GM21515 (cell line): ENCODE measurements around the gene ZPBP2.

ENCODE experiments used
- ATAC-seq: cut with Tn5 transposase; IDR thresholded peaks from one replicate; pipeline ENCODE4 v1.9.1; 2021; ENCODE audit not compliant: unreplicated experiment

The ZPBP2 gene

DNA sequence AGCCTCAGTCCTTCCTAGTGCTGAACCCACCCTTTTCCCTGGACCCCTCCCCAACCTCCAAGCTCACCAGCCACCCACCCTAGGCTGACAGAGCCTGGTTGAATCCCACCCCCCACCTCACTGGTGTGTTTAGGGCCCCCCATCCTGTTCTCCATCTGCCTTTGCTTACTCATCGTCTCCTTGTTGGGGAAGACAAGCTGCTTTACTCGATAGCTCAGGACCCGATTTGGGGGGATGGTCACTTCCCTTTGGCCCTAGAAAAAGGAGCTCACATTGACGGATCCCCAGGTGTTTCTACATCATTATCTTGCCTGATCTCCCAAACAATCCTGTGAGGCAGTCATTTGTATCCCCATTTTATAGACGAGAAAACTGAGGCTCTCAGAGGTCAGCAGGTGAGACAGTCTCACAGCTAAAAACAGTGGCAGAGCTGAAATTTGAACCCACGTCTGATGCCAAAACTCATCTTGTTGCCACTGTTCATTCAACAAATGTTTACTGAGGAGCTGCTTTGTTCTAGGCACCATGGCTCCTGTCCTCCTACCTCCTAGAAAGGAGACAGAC is 40.9 kb downstream of the ZPBP2 start:
- ATAC-seq, result no peak

DNA sequence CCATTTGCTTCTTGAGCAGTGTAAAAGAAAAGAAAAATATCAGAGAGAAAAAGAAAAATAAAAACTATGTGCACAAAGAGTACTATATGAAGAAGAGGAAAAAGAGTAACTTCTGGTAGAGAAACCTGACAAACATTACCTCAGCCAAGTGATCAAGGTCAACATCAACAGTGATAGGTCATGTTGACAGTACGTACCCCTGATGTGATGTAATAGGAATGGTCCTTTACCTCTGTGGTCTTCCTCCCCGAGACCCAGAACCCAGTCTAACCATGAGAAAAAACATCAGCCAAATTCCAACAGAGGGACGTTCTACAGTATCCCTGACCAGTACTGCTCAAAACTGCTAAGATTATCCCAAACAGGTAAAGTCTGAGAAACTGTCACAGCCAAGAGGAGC is 46.0 kb downstream of the ZPBP2 start:
- ATAC-seq, result no peak

DNA sequence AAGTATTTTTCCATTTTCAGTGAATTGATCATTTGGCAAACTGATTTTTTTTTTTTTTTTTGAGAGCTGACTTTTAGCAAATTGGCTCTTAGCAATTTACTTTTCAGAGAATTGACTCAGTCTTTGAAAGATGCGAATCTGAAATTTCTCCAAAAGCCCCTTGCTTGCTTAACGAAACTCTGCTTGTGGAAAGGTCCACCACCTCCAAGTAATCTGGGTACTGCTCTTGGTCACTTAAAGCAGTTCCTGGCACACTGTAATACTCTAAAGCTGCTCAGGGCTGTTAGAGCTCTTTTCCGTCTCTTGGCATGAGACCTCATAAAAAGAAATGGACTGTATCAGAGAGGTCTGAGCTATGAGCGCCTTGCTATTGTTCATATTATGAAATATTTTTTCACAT is 47.6 kb downstream of the ZPBP2 start:
- ATAC-seq, result no peak

DNA sequence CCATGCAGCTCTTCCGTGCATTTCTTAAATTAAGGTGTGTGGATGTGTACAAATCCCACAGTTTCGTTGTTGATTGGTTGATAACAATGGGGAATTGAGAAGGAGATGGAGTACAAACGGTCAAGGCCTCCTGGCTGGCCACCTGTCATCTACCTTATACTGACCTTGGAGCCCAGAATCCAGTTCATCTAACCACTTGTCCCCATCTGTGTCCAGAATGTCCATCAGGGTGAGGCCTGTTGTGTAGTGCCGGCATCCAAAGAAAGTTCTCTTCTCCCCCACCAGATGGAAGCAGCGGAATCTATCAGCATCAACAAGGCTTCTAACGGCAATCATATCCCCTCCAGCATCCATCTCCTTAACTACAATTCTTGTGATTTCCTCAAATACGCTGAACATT is 48.9 kb downstream of the ZPBP2 start:
- no peak for ATAC-seq

DNA sequence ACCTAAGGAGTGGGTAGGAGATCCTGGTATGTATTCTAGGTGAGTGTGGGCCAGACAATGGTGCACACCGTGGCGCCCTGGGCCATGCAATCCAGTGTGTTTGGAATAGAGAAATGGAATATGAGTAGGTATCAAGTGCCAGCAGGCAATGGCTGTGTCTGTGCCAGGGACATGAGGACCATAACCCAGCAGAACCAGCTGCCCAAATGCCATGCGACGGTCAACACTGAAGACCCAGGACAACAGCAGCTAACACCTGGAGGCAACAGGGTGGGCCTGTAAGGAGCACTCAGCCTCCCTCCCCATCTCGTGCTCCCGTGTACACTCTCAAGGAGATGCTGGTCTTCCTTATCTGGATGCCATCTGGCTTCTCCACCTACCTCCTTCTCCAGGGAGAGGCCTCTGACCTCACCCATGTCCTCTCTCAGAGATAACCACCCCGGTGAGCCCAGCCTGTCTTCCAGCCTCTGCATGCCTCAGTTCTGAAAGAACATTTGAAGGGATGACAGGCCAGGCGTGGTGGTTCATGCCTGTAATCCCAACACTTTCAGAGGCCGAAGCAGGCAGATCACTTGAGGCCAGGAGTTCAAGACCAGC is 51.2 kb downstream of the ZPBP2 start:
- no peak for ATAC-seq

DNA sequence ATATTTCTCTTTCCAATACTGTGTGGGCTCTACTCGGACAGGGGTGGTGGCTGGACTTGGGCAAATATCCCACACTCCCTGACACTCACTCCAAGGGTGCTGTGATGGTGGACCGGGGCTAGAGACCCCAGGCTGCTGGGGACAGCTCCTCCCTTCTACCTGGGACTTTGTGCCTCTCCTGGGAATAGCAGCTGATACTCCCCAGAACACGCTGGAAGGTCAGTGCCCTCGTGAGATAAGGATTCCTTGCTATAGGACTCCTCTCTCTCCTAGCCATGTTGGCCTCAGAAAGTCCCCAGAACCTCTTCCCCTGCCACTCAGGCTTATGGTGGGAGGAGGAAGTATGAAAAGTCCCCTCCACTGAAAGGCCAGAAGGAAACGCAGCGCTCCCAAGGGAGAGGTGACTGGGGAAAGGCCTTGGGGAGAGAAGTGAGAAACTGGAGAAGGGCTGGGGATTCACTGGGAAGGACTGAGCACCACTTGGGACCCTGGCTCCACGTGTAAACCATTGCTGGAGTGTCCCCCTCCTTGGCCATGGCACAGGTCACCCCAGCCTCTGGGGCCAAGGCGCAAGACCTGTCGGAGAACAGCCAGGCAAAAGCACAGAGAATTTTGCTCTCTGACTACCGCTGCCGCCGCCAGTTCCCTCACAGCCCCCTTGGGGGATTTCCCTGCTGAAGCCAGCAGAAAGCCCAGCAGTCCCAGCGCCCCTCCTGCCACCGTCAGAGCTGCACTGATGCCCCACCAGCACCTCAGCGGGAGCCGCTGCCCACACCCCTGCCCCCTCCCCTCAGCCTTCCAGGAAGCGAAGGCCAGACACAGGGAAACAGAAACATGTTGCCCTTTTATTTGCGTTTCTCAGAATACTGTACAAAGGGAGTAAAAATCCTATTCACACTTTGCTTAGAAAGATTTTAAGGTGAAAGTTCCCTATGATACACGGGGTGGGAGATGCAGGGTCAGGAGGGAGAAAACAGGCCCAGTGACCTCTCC is 52.5 kb downstream of the ZPBP2 start:
- ATAC-seq, result no peak

DNA sequence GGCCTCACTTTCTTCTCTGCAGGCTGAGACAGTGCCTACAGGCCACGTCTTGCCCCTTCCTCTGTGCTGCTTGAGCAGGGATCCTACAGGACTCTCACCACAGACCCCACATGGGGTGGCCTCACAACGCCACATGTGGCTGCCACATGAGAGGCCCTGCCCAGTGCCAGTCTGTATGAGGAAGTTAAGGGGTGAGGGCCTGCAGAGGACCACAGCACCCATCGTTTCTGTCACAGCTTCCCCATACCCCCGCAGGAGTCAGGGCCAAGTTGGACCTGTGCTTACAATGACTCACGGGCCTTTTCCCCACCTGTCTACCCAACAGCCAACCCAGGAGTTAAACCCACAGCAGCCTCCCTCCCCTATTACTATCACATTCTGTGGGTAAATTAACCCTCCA is 53.3 kb downstream of the ZPBP2 start:
- ATAC-seq, result no peak

DNA sequence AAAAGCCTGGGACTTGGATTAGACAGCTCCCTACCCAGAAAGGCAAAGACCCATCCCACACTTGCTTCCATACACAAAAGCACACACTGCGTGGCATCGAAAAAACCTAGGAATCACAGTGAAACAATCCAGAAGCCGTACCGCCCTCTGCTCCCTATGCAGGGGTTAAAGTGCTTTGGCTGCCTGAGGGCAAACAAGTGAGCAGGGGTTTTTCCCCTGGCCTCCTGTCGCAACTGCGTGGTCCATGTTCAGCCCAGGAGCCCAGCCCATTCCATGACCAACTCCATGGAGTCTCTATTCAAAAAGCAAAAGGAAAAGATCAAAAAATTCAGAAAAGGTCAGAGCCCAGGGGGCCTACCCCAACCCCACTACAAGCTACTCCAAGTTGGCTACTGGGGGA is 54.0 kb downstream of the ZPBP2 start:
- no peak for ATAC-seq

DNA sequence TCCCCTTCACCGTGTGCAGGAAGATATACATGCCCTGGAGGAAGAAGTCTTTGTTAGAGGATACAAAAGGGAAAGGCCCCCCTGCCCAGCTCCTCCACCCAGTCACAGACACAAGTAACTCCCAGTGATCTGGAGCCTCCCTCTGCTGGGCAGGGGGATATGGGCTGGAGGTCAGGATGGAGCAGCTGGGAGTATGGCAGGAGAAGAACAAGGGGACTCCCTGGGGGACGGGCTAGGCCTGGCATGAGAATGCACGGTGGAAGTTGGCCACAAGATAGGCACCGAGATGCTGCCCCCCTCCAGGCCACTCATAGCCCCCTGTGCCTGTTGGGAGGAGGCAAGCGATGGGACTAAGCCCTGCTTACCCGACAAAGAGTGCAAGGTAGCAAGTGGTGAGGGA is 55.2 kb downstream of the ZPBP2 start:
- no peak for ATAC-seq

DNA sequence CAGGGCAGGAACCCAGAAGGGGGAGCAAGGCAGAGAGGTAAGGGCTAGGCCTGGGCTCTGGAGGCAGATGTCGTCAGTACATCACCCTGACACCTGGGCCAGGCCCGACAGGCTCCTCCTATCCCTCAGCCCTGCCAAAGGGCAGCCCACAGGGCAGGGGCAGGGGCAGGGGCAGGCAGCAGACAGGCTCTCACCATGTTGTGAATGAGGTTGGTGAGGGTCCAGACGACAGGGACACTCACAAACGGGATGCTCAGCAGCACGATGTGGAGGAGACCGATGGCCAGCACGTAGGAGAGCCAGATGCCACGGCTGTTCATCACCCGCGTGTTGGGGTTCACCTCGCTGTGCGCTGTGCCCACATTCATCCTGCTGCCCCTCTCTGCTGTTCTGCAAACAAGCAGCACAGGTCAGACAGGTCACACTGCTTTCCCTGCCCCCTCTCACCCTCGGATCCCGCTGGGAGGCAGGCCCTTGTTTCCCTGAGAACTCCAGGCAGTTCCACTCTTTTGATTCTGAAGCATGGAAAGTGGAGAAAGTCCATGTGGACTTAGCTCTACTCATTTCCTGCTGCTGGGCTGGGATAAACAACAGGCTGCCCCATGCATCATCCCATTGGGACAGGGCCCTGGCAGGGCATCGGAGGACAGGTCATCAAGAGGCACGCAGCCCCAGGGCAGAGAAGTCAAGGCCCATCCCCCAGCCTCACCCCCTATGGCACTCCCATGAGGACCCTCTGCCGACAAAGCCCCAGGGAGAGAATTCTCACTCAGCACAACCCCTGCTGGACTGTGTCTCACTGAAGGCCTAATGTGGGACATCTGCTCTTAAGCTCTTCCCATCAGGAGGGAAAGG is 56.1 kb downstream of the ZPBP2 start:
- no peak for ATAC-seq

DNA sequence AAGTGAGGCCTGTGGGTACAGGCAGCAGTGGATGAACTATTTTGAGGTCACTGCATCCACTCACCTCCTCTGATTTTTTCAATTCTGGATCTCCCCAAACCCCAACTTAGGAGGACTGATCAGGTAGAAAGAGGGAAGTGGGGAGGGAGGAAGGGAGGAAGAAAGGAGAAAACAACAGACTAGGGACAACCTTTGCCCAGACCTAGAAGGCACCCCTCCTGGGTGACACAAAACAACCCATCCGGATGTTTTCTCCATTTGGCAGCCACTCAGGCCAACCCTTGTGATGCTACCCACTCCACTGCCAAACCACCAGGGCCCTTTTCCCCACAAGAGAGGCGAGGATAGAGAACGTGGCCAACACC is 56.7 kb downstream of the ZPBP2 start:
- ATAC-seq, result no peak

DNA sequence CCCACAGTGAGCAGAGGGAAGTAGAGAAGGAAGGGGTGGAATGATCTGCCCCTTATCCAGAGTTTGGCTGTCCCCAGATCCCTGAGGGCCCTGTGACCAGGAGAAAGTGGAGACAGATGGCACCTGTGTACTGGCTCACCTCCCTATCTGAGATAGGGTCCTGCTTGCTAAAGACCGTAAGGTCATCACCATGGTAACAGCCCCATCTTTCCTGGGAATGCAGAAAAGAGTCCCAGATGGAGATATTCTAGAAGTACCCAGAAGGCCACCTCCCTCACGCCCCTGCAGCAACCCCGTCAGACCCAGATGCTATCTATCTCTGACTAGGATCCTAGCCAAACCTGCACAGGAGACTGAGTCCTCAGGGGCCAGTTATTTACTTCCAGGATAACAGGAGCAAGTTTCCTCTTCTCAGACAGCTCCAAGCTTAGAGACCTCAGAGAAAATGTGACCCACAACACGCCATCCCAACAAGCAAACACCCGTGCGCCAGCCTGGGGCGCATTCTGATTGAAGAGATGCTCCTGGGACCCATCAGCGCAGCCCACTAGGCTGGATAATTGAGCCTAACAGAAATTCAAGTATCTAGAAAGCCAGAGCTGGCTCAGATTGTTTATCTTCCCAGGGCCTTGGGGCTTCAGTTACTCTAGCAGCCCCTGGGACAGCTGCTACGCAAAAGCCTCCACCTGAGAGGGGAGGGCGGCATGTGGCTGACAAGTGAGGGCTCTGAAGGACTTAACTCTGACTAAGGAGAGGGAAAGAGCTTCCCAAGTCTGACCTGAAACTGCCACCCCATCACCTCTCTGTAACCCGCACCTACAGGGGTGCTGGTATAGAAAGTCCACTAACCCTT is 57.5 kb downstream of the ZPBP2 start:
- ATAC-seq, result no peak

DNA sequence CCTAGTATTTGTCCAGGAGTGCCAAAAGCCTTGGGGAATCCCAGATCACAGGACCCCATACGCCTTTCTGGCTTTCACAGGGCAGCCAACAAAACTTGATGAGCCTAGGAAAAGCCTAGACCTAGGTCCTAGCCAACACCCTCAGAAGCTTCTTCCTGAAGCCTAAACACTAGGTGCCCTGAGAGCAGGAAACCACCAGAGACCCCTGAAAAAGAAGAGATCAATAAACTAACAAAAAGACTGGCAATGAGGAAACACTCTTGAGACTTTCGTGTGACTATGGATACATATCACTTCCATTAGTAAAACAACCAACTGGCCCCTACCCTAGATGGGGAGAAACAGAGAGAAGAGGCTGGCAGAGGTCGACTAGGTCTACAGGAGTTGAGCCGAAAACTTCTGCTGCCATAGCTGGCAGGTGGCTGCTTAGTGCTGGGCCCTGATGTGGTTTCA is 58.2 kb downstream of the ZPBP2 start:
- ATAC-seq, result no peak

DNA sequence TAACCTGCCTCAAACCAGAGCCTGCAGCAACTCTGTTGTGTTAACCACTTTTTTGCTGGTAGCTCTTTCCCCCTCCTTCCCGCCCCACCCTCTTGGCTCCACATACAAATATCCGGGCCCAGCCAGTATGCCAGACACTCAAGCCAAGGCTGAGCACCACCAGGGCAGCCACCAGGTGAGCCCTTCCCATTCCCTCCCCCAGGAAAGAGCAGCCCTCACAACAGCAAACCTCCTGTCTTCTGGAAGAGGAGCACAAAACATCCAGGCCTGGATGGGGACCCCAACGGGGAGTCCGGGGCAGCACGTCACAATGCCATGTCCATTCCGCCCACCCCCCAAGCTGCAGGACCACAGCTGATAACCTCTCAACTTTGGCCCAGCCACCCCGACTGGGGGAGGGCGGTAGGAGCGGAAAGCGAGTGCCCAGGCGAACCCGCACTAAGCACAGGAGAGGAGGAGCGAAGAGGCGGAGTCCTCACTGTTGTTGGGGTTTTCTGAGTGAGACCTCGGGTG is 58.6 kb downstream of the ZPBP2 start:
- peak; percentile 13 for ATAC-seq
